LNCaP clone FGC (cell line): ENCODE measurements around the gene RPA3.

Experiments
- DNase-seq: peaks from one replicate; pipeline ENCODE4 v3.0.0-alpha.2; 2011; ENCODE audit warnings: low read depth
- H3K4me3 ChIP-seq: 2 replicates; pipeline ENCODE4 v1.5.1; 2011; ENCODE audit warnings: mild to moderate bottlenecking, low read depth, low read length, control low read depth
- TF ChIP-seq, protein P1 (sequence below): IDR thresholded peaks from 2 replicates; pipeline ENCODE4 v1.5.1; 2012; ENCODE audit warnings: mild to moderate bottlenecking; ENCODE audit not compliant: control insufficient read depth, insufficient read depth; ENCODE audit errors: extremely low read depth

The RPA3 gene

DNA sequence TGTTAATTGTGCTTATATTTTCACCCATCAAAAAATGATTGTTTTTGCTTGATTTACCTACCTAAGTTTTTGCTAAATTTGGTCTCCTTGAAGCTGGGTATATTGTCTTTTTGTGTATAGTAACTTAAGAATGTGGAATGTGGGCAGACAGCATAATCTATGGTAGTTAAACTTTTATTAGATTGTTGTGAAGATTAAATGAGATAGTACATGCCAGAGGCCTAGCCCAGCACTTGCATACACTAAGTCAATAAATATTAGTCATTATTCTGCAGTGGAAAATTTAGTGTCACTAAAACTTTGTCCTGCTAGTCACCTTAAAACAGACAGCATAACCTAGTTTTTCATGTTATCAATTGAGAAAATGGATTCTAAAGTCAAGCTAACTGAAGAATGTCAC lies 19.3 kb upstream of the RPA3 start:
- no peak overlapping the region for H3K4me3 ChIP-seq
- DNase-seq = peak; percentile 65
- TF ChIP-seq, protein P1, sequence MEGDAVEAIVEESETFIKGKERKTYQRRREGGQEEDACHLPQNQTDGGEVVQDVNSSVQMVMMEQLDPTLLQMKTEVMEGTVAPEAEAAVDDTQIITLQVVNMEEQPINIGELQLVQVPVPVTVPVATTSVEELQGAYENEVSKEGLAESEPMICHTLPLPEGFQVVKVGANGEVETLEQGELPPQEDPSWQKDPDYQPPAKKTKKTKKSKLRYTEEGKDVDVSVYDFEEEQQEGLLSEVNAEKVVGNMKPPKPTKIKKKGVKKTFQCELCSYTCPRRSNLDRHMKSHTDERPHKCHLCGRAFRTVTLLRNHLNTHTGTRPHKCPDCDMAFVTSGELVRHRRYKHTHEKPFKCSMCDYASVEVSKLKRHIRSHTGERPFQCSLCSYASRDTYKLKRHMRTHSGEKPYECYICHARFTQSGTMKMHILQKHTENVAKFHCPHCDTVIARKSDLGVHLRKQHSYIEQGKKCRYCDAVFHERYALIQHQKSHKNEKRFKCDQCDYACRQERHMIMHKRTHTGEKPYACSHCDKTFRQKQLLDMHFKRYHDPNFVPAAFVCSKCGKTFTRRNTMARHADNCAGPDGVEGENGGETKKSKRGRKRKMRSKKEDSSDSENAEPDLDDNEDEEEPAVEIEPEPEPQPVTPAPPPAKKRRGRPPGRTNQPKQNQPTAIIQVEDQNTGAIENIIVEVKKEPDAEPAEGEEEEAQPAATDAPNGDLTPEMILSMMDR = no peak

GRCh38 chr7:7736671-7737070 lies 18.3 kb upstream of the RPA3 start:
- no peak for DNase-seq
- TF ChIP-seq, protein P1 = no peak
- no peak overlapping the region for H3K4me3 ChIP-seq

- DNase-seq = no peak
- H3K4me3 ChIP-seq = no peak overlapping the region
- TF ChIP-seq, protein P1 = no peak
Measured at GRCh38 chr7:7732621-7733281, 14.3 kb upstream of the RPA3 start.

- DNase-seq = no peak
Measured at GRCh38 chr7:7731732-7732131, 13.3 kb upstream of the RPA3 start.

DNA sequence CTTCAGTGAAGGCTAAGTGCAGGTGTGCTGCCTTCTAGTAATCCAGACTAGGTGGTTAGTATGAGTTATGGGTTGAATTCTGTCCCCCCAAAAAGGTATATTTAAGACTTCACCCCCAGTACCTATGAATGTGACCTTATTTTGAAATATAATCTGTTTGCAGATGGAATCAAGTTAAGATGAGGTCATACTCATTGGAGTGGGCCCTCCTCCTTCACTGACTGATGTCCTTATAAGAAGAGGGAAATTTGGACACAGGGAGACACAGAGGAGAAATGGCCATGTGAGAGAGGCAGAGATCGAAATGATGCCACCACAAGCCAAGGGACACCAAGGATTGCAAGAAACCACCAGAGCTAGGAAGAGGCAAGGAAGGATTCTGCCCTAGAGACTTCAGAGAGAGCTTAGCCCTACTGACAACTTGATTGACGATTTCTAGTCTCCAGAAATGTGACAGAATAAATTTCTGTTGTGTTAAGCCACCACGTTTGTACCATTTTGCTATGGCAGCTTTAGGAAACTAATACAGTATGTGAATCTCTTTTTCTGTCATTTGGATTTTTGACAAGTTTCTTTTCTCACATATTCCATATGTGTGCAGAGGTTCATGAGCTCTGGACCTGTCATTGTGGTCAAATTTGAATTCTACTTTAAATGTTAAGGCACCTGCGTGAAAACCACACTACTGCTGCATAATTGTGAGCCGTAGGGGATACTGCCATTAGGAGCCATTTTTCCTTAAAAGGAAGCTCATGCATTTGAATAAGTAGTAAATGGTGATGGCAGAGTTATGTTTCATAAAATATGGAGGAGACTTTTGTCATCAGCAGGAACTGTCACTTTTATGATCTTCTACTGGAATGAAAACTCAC lies 2.6 kb upstream of the RPA3 start:
- TF ChIP-seq, protein P1 = no peak
- no peak for DNase-seq
- H3K4me3 ChIP-seq = no peak overlapping the region

More at GRCh38 chr7:7731732-7732131, 13.3 kb upstream of the RPA3 start:
- no peak overlapping the region for H3K4me3 ChIP-seq
- TF ChIP-seq, protein P1 = no peak

- H3K4me3 ChIP-seq = no peak overlapping the region
- no peak for DNase-seq
- TF ChIP-seq, protein P1 = no peak
Measured at GRCh38 chr7:7720193-7720592, 1.8 kb upstream of the RPA3 start.
